Sigmoid colon (tissue), 7 donors: ENCODE measurements around the gene FAM236A. TPM values are rescaled to one million over a fixed set of nuclear protein-coding genes. Genes with fewer than 3 reads are reported as not detected.
"Not testable (repeated sequence)": the region's sequence is repeated elsewhere in the genome, so short reads cannot be mapped to it uniquely, and the experiment has no call there.

Source experiments
- DNase-seq: peaks from one replicate; pipeline ENCODE4 v3.0.0-alpha.2; 2019
- H3K27ac ChIP-seq, 4 donors: fragments of 200-600 bp; sonication (generic); one replicate each; pipeline ENCODE4 v1.5.1; 2016 to 2019; ENCODE audit warnings: mild to moderate bottlenecking in 1 of 4
- H3K27me3 ChIP-seq, 3 donors: fragments of 200-600 bp; sonication (generic); one replicate each; pipeline ENCODE4 v1.5.1; 2019; ENCODE audit warnings: mild to moderate bottlenecking in 1 of 3
- H3K36me3 ChIP-seq, 4 donors: fragments of 200-600 bp; sonication (generic); one replicate each; pipeline ENCODE4 v1.5.1; 2016 to 2019
- H3K4me1 ChIP-seq, 4 donors: fragments of 200-600 bp; sonication (generic); one replicate each; pipeline ENCODE4 v1.5.1; 2017 to 2019
- H3K4me3 ChIP-seq, 4 donors: fragments of 200-600 bp; sonication (generic); one replicate each; pipeline ENCODE4 v1.5.1; 2017 to 2019; ENCODE audit warnings: mild to moderate bottlenecking in 2 of 4, moderate library complexity in 1 of 4
- H3K9me3 ChIP-seq, 4 donors: fragments of 200-600 bp in 3 of 4; sonication (generic) in 3 of 4; one replicate each; pipeline versions ENCODE4 v1.5.1 to v1.6.1; 2013 to 2019
- WGBS, 2 donors: extraction: QIAGEN DNeasy Blood & Tissue Kit; methylation state at CpG; one replicate each; pipeline ENCODE4 v1.1.7; 2013; 5-methylcytosine and 5-hydroxymethylcytosine counted together
- intact Hi-C: fragments of 100-400 bp; cut with DNase I; formaldehyde crosslinking; loops from one replicate; pipeline ENCODE4 v1.15.1; 2023
- polyA plus RNA-seq, 3 donors: library from polyadenylated mRNA; stranded (reverse); fragments of 200-250 nt; gene quantifications; one replicate each; pipeline ENCODE4 v1.2.3, GENCODE V29; 2013
- total RNA-seq, 4 donors: library from RNA; depleted of rRNA; stranded (reverse); fragments of >200 nt; gene quantifications; one replicate each; pipeline ENCODE4 v1.1.0, GENCODE V29; 2016
- donor health status: healthy with polysubstance abuse.
- donor health status: Bipolar disorder and iron deficiency.
- donor health status: healthy.

The FAM236A gene
- total and polyA plus RNA-seq, 7 donors: not detected

GRCh38 chrX:72980894-72981469 lies 43.0 kb downstream of the FAM236A start:
- H3K27ac ChIP-seq, H3K9me3 ChIP-seq, H3K4me1 ChIP-seq, intact Hi-C loops, H3K27me3 ChIP-seq, H3K36me3 ChIP-seq, H3K4me3 ChIP-seq: not testable (repeated sequence)
- WGBS, 2 donors: 43 to 70% methylated on average over 5 of the region's 5 CpGs
- peak; percentile 24 for DNase-seq

Other genes starting within 250 kb of the FAM236A start
- 1 to 10 TPM; 4.6 to 9.7 (median 7.0) TPM for gene PHKA1, start 223.9 kb upstream of the FAM236A start, total RNA-seq
- 1 to 10 TPM in 2 of 3 donors, under 1 TPM in 1; 0.92 to 2.0 (median 1.2) TPM for gene PHKA1, start 223.9 kb upstream of the FAM236A start, polyA plus RNA-seq
- gene DMRTC1B, start 161.3 kb upstream of the FAM236A start, total RNA-seq: 1 to 10 TPM in 1 of 4 donors, not detected in 3; 1.7 TPM
- gene DMRTC1B, start 161.3 kb upstream of the FAM236A start, polyA plus RNA-seq: under 1 TPM in 1 of 3 donors, not detected in 2; 0.36 TPM
- gene FAM236B, start 155.5 kb upstream of the FAM236A start, total RNA-seq: not detected
- gene FAM236B, start 155.5 kb upstream of the FAM236A start, polyA plus RNA-seq: not detected
- not detected for gene FAM236D, start 130.0 kb upstream of the FAM236A start, total RNA-seq
- not detected for gene FAM236D, start 130.0 kb upstream of the FAM236A start, polyA plus RNA-seq
- not detected for gene FAM236C, start 25.6 kb upstream of the FAM236A start, total RNA-seq
- not detected for gene FAM236C, start 25.6 kb upstream of the FAM236A start, polyA plus RNA-seq
- gene DMRTC1, start 5.6 kb downstream of the FAM236A start, total RNA-seq: under 1 TPM in 1 of 4 donors, not detected in 3; 0.55 TPM
- under 1 TPM in 1 of 3 donors, not detected in 2; 0.48 TPM for gene DMRTC1, start 5.6 kb downstream of the FAM236A start, polyA plus RNA-seq
- gene PABPC1L2B, start 64.7 kb downstream of the FAM236A start, total RNA-seq: not detected
- gene PABPC1L2B, start 64.7 kb downstream of the FAM236A start, polyA plus RNA-seq: under 1 TPM in 1 of 3 donors, not detected in 2; 0.03 TPM
- not detected for gene PABPC1L2A, start 141.3 kb downstream of the FAM236A start, total RNA-seq
- gene PABPC1L2A, start 141.3 kb downstream of the FAM236A start, polyA plus RNA-seq: not detected